NOMO-1 treated with dmso at 0.1 percent for 144 hours (cell line): ENCODE data around the gene NPBWR2.
"Not testable (repeated sequence)": the region's sequence is repeated elsewhere in the genome, so short reads cannot be mapped to it uniquely, and the experiment has no call there.

Source experiments
- DNase-seq: peaks from one replicate; lab custom pipeline; 2025; ENCODE audit not compliant: unreplicated experiment; lab: John Stamatoyannopoulos, UW

Gene NPBWR2

GRCh38 chr20:64144144-64144912 is 37.0 kb upstream of the NPBWR2 start:
- no peak for DNase-seq

- DNase-seq: no peak
These were observed 35.8 kb upstream of the NPBWR2 start for GRCh38 chr20:64143018-64143801.

GRCh38 chr20:64142590-64142989 is 35.2 kb upstream of the NPBWR2 start:
- DNase-seq: no peak

- no peak for DNase-seq
These were observed 33.6 kb upstream of the NPBWR2 start for GRCh38 chr20:64140956-64141355.

GRCh38 chr20:64140061-64140931 is 32.9 kb upstream of the NPBWR2 start:
- DNase-seq: no peak

- no peak for DNase-seq
These were observed 32.1 kb upstream of the NPBWR2 start for GRCh38 chr20:64139199-64140060.

- no peak for DNase-seq
These were observed 31.0 kb upstream of the NPBWR2 start for GRCh38 chr20:64138276-64138815.

- DNase-seq: no peak
These were observed 30.2 kb upstream of the NPBWR2 start for GRCh38 chr20:64137598-64138031.

GRCh38 chr20:64136004-64136710 is 28.8 kb upstream of the NPBWR2 start:
- no peak for DNase-seq

- not testable (repeated sequence) for DNase-seq
These were observed 27.4 kb upstream of the NPBWR2 start for GRCh38 chr20:64134744-64135143.

- DNase-seq: no peak
These were observed 26.6 kb upstream of the NPBWR2 start for GRCh38 chr20:64133951-64134407.

GRCh38 chr20:64131406-64131805 is 24.0 kb upstream of the NPBWR2 start:
- no peak for DNase-seq

- no peak for DNase-seq
These were observed 23.5 kb upstream of the NPBWR2 start for GRCh38 chr20:64130876-64131275.

GRCh38 chr20:64130271-64130670 is 22.9 kb upstream of the NPBWR2 start:
- no peak for DNase-seq

GRCh38 chr20:64129146-64129782 is 21.9 kb upstream of the NPBWR2 start:
- no peak for DNase-seq

GRCh38 chr20:64123517-64123916 is 16.2 kb upstream of the NPBWR2 start:
- DNase-seq: not testable (repeated sequence)

- not testable (repeated sequence) for DNase-seq
These were observed 15.6 kb upstream of the NPBWR2 start for GRCh38 chr20:64122927-64123326.

- DNase-seq: no peak
These were observed 14.2 kb upstream of the NPBWR2 start for GRCh38 chr20:64121586-64121985.
